SK-N-SH treated with all-trans-retinoic acid at 6 μM for 48 hours (cell line): ENCODE data around the gene CTBP2.

Experiments
- ARNTL ChIP-seq: fragments of 450-650 bp; formaldehyde crosslinking; IDR thresholded peaks from 2 replicates; pipeline ENCODE4 v1.5.0; 2020; ENCODE audit warnings: low read depth, mild to moderate bottlenecking, moderate library complexity, borderline replicate concordance
- CSDC2 ChIP-seq: fragments of 250-450 bp; sonication (Bioruptor Pico); IDR thresholded peaks from 2 replicates; pipeline ENCODE4 v1.5.0; 2020; ENCODE audit warnings: mild to moderate bottlenecking, moderate library complexity
- GLIS3 ChIP-seq: fragments of 250-450 bp; sonication (Bioruptor Pico); IDR thresholded peaks from 2 replicates; pipeline ENCODE4 v1.5.0; 2020; ENCODE audit warnings: mild to moderate bottlenecking, moderate library complexity
- OSR1 ChIP-seq: fragments of 250-450 bp; sonication (Bioruptor Pico); IDR thresholded peaks from 2 replicates; pipeline ENCODE4 v1.8.0; 2022; ENCODE audit warnings: moderate library complexity, mild to moderate bottlenecking, inconsistent platforms
- RARB ChIP-seq: fragments of 250-450 bp; sonication (Bioruptor Pico); IDR thresholded peaks from 2 replicates; pipeline ENCODE4 v1.8.0; 2021; ENCODE audit warnings: mild to moderate bottlenecking, moderate library complexity
- ZC3H10 ChIP-seq: fragments of 250-450 bp; sonication (Bioruptor Pico); IDR thresholded peaks from 2 replicates; pipeline ENCODE4 v1.5.1; 2021; ENCODE audit warnings: mild to moderate bottlenecking, moderate library complexity
- ZFP3 ChIP-seq: fragments of 250-450 bp; sonication (Bioruptor Pico); IDR thresholded peaks from 2 replicates; pipeline ENCODE4 v1.5.0; 2020; ENCODE audit warnings: mild to moderate bottlenecking, moderate library complexity
- ZFP30 ChIP-seq: fragments of 450-650 bp; formaldehyde crosslinking; IDR thresholded peaks from 2 replicates; pipeline ENCODE4 v1.5.0; 2022; ENCODE audit warnings: mild to moderate bottlenecking, moderate library complexity
- ZNF70 ChIP-seq: fragments of 450-650 bp; formaldehyde crosslinking; IDR thresholded peaks from 2 replicates; pipeline ENCODE4 v1.5.0; 2020; ENCODE audit warnings: mild to moderate bottlenecking, moderate library complexity
- ZNF8 ChIP-seq: fragments of 450-650 bp; formaldehyde crosslinking; IDR thresholded peaks from 2 replicates; pipeline ENCODE4 v1.5.0; 2020; ENCODE audit warnings: mild to moderate bottlenecking, moderate library complexity
- TF ChIP-seq, protein P1 (sequence below): fragments of 250-450 bp; sonication (Bioruptor Pico); IDR thresholded peaks from 2 replicates; pipeline ENCODE4 v1.5.1; 2021; ENCODE audit warnings: mild to moderate bottlenecking, moderate library complexity
- TF ChIP-seq, protein P2 (sequence below): fragments of 250-450 bp; sonication (Bioruptor Pico); IDR thresholded peaks from 2 replicates; pipeline ENCODE4 v1.8.0; 2020; ENCODE audit warnings: mild to moderate bottlenecking, moderate library complexity, borderline replicate concordance

DNA sequence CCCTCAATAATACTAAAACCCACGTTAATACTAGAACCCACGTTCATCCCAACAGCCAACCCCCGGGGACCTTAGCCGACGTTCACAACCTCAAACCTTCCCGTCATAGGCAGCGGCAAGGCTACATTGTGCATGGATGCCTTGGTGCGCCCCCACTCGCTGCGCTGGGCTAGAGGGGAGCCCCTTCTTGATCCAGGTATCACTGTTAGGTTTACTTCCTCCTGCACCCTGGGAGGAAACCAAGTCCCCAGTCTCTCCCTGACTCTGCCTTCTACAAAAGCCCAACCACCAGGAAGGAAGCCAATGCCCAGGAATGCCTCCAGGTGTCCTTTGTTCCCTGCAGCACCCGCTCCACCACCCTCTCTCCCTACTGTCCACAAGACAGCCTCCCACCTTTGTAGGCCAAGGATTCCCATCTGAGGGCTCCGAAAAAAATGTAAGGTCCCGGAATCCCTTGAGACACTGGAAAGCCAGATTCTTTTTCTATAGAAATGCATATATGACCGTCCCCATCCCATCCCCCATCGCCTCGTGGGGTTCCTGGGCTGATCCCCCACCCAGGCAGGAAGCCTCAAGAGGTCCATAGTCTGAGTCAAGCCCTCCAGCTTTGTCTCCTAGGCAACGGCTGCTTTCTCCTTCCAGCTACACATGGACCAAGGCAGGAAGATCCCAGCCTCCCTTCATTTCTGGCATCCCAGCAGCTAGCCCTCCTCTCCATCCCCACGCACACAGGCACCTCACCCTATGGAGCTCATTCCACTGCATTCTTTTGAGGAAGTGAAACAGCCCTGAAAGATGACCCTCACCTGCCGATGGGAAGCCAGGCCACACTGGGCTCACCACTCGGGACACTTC lies 25.2 kb downstream of the CTBP2 start:
- TF ChIP-seq GLIS3 (CRISPR knock-in tag) (no peak), OSR1 (no peak), ARNTL (CRISPR knock-in tag) (no peak), ZFP3 (CRISPR knock-in tag) (no peak), ZNF8 (CRISPR knock-in tag) (no peak), ZNF70 (CRISPR knock-in tag) (no peak), RARB (no peak), CSDC2 (no peak), ZC3H10 (CRISPR knock-in tag) (no peak), ZFP30 (CRISPR knock-in tag) (no peak)
- TF ChIP-seq, protein P1, sequence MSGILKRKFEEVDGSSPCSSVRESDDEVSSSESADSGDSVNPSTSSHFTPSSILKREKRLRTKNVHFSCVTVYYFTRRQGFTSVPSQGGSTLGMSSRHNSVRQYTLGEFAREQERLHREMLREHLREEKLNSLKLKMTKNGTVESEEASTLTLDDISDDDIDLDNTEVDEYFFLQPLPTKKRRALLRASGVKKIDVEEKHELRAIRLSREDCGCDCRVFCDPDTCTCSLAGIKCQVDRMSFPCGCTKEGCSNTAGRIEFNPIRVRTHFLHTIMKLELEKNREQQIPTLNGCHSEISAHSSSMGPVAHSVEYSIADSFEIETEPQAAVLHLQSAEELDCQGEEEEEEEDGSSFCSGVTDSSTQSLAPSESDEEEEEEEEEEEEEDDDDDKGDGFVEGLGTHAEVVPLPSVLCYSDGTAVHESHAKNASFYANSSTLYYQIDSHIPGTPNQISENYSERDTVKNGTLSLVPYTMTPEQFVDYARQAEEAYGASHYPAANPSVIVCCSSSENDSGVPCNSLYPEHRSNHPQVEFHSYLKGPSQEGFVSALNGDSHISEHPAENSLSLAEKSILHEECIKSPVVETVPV (CRISPR knock-in tag): no peak
- TF ChIP-seq, protein P2, sequence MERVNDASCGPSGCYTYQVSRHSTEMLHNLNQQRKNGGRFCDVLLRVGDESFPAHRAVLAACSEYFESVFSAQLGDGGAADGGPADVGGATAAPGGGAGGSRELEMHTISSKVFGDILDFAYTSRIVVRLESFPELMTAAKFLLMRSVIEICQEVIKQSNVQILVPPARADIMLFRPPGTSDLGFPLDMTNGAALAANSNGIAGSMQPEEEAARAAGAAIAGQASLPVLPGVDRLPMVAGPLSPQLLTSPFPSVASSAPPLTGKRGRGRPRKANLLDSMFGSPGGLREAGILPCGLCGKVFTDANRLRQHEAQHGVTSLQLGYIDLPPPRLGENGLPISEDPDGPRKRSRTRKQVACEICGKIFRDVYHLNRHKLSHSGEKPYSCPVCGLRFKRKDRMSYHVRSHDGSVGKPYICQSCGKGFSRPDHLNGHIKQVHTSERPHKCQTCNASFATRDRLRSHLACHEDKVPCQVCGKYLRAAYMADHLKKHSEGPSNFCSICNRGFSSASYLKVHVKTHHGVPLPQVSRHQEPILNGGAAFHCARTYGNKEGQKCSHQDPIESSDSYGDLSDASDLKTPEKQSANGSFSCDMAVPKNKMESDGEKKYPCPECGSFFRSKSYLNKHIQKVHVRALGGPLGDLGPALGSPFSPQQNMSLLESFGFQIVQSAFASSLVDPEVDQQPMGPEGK (CRISPR knock-in tag): no peak
